GM10248 (cell line): Measurements from ENCODE around the gene CCDC141.
"Not testable (repeated sequence)": the region's sequence is repeated elsewhere in the genome, so short reads cannot be mapped to it uniquely, and the experiment has no call there.

Experiments
- CTCF ChIA-PET: fragments of 300-600 bp; sonication (Branson Sonifier 250); formaldehyde crosslinking; extraction: SDS; loops from one replicate; lab custom pipeline; 2021; ENCODE audit warnings: antibody characterized with exemption; lab: Yijun Ruan, JAX
- POLR2A ChIA-PET: fragments of 350-650 bp; sonication (Branson Sonifier 250); formaldehyde crosslinking; extraction: SDS; loops from one replicate; lab custom pipeline; 2020; ENCODE audit warnings: antibody characterized with exemption; lab: Yijun Ruan, JAX
- DNase-seq: peaks from one replicate; pipeline ENCODE4 v3.0.0; 2012; ENCODE audit errors: extremely low spot score
- TF ChIP-seq, protein P1 (sequence below): IDR thresholded peaks from 2 replicates; pipeline ENCODE4 v1.5.1; 2012; ENCODE audit warnings: mild to moderate bottlenecking, low read depth; ENCODE audit errors: extremely low read depth, missing control alignments, control extremely low read depth

The CCDC141 gene

GRCh38 chr2:179057737-179058136 is 7.8 kb upstream of the CCDC141 start:
- POLR2A ChIA-PET, result no interaction called here
- TF ChIP-seq, protein P1, sequence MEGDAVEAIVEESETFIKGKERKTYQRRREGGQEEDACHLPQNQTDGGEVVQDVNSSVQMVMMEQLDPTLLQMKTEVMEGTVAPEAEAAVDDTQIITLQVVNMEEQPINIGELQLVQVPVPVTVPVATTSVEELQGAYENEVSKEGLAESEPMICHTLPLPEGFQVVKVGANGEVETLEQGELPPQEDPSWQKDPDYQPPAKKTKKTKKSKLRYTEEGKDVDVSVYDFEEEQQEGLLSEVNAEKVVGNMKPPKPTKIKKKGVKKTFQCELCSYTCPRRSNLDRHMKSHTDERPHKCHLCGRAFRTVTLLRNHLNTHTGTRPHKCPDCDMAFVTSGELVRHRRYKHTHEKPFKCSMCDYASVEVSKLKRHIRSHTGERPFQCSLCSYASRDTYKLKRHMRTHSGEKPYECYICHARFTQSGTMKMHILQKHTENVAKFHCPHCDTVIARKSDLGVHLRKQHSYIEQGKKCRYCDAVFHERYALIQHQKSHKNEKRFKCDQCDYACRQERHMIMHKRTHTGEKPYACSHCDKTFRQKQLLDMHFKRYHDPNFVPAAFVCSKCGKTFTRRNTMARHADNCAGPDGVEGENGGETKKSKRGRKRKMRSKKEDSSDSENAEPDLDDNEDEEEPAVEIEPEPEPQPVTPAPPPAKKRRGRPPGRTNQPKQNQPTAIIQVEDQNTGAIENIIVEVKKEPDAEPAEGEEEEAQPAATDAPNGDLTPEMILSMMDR, result no peak
- no peak for DNase-seq
- CTCF ChIA-PET, result interaction anchor here (1.0 kb wide), 2 partner anchors 11 to 35 kb away, joined by 3 to 4 read pairs; no protein-coding TSS in a partner anchor

- CTCF ChIA-PET, DNase-seq, POLR2A ChIA-PET: not testable (repeated sequence)
Measured at GRCh38 chr2:179053568-179053967, 3.6 kb upstream of the CCDC141 start.

GRCh38 chr2:179051250-179051649 is 1.3 kb upstream of the CCDC141 start:
- no peak for DNase-seq
- CTCF ChIA-PET, result interaction anchor here (0.7 to 1.4 kb wide), 5 partner anchors 20 to 123 kb away, joined by 3 to 4 read pairs (median 3); no protein-coding TSS in a partner anchor
- TF ChIP-seq, protein P1, result no peak
- POLR2A ChIA-PET, result no interaction called here

GRCh38 chr2:179050755-179051154 is 818 bp upstream of the CCDC141 start:
- no peak for DNase-seq
- TF ChIP-seq, protein P1, result no peak
- ChIA-PET POLR2A (no interaction called here), CTCF (interaction anchor here (0.7 to 1.4 kb wide), 5 partner anchors 19 to 123 kb away, joined by 3 to 4 read pairs (median 3); no protein-coding TSS in a partner anchor)

DNA sequence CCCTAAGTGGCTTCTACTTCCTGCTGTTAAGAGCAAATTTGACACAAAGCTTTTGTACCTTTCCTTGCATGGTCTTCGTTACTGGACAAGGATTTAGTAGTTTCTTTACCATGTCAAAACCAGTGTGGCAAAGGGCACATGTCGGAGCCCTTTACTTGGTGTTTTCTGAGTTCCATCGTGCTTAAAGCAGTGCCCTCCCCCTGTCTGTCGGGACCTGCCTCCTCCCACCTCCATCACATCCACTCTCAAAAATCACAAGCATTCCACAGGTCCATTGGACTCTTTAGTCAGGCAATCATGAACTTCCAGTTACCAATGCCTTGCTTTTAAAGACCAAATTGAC is 763 bp downstream of the CCDC141 start:
- TF ChIP-seq, protein P1, result no peak
- no peak for DNase-seq
- POLR2A ChIA-PET, result no interaction called here
- CTCF ChIA-PET, result interaction anchor here (1.5 to 2.1 kb wide), 3 partner anchors 10 to 131 kb away, joined by 3 to 7 read pairs (median 4); no protein-coding TSS in a partner anchor

- no peak for DNase-seq
- TF ChIP-seq, protein P1, result no peak
- ChIA-PET CTCF (no interaction called here), POLR2A (no interaction called here)
Measured at GRCh38 chr2:179048099-179048498, 1.8 kb downstream of the CCDC141 start.

GRCh38 chr2:179045602-179046001 is 4.3 kb downstream of the CCDC141 start:
- CTCF ChIA-PET, result interaction anchor here (1.4 to 3.1 kb wide), 2 partner anchors 24 to 26 kb away, joined by 9 to 19 read pairs; no protein-coding TSS in a partner anchor
- POLR2A ChIA-PET, DNase-seq: not testable (repeated sequence)
